Prostate gland (tissue), 2 donors: ENCODE results near the gene NAV2. TPM values are rescaled to one million over a fixed set of nuclear protein-coding genes. Genes with fewer than 3 reads are reported as not detected.

Experiments used
- DNase-seq: peaks from one replicate; pipeline ENCODE4 v3.0.0-alpha.2; 2019; ENCODE audit warnings: low spot score
- H3K27ac ChIP-seq, 2 donors: fragments of 200-600 bp; sonication (generic); 2 replicates each; pipeline ENCODE4 v1.5.1; 2017 to 2019
- H3K27me3 ChIP-seq: fragments of 200-600 bp; sonication (generic); replicated peaks from 2 replicates; pipeline ENCODE4 v1.5.1; 2019; ENCODE audit not compliant: insufficient read depth
- H3K36me3 ChIP-seq, 2 donors: fragments of 200-600 bp; sonication (generic); 1 replicate in 1 of 2; 2 replicates in 1 of 2; pipeline versions ENCODE4 v1.5.1 to v1.8.1; 2017 to 2019
- H3K4me1 ChIP-seq: fragments of 200-600 bp; sonication (generic); replicated peaks from 2 replicates; pipeline ENCODE4 v1.5.1; 2019
- H3K4me3 ChIP-seq, 2 donors: fragments of 200-600 bp; sonication (generic); 2 replicates each; pipeline ENCODE4 v1.5.1; 2017 to 2019
- H3K9me3 ChIP-seq: fragments of 200-600 bp; sonication (generic); 2 replicates; pipeline ENCODE4 v1.5.1; 2017
- CTCF ChIP-seq, 4 experiments: fragments of 200-600 bp in 2 of 4; fragments of 450-650 bp in 2 of 4; sonication (generic) in 2 of 4; IDR thresholded peaks; 1 replicate in 3 of 4; 2 replicates in 1 of 4; pipeline ENCODE4 v1.5.1; 2016 to 2019; ENCODE audit warnings: antibody characterized with exemption in 4 of 4, mild to moderate bottlenecking in 2 of 4, moderate library complexity in 2 of 4
- POLR2A ChIP-seq: fragments of 450-650 bp; IDR thresholded peaks from one replicate; pipeline ENCODE4 v1.6.1; 2016; ENCODE audit warnings: antibody characterized with exemption, mild to moderate bottlenecking
- POLR2AphosphoS5 ChIP-seq: sonication (generic); formaldehyde crosslinking; IDR thresholded peaks from one replicate; pipeline ENCODE4 v1.6.1; 2017; ENCODE audit warnings: antibody characterized with exemption
- WGBS: methylation state at CpG from one replicate; pipeline ENCODE4 v1.1.5; 2018; 5-methylcytosine and 5-hydroxymethylcytosine counted together
- intact Hi-C: fragments of 100-400 bp; cut with DNase I; formaldehyde crosslinking; loops from one replicate; pipeline ENCODE4 v1.14.2; 2022
- total RNA-seq, 2 donors: library from RNA; depleted of rRNA; stranded (reverse); fragments of >200 nt; gene quantifications; one replicate each; pipeline ENCODE4 v1.1.0, GENCODE V29; 2016

The NAV2 gene
- total RNA-seq, 2 donors from 2014 or later, result 17.1 to 26.6 TPM

- Histone ChIP-seq H3K36me3 (no peaks in the 10 kb centered on the region), H3K4me1 (no peaks in the 10 kb centered on the region), H3K4me3 (no peak overlapping the region), H3K9me3 (no peaks in the 10 kb centered on the region), H3K27ac (no peak overlapping the region), H3K27me3 (no peaks in the 10 kb centered on the region)
- no peak for TF ChIP-seq POLR2AphosphoS5
- TF ChIP-seq CTCF (IDR thresholded peaks at IDR 0.05), result no peak
- TF ChIP-seq POLR2A, result no peak
- DNase-seq, result no peak
- intact Hi-C loops, result no loop called here
- WGBS, result 82% methylated on average over 3 of the region's 3 CpGs
These were observed 302.5 kb downstream of the NAV2 start for GRCh38 chr11:20015101-20015500.

- TF ChIP-seq POLR2A (no peak), CTCF (IDR thresholded peaks at IDR 0.05) (no peak), POLR2AphosphoS5 (no peak)
- intact Hi-C loops, result no loop called here
- Histone ChIP-seq H3K4me1 (no peaks in the 10 kb centered on the region), H3K4me3 (no peak overlapping the region), H3K27ac (no peak overlapping the region), H3K36me3 (no peaks in the 10 kb centered on the region), H3K9me3 (no peaks in the 10 kb centered on the region), H3K27me3 (no peaks in the 10 kb centered on the region)
- WGBS, result 45% methylated on average over 14 of the region's 14 CpGs
- DNase-seq, result no peak
These were observed 303.1 kb downstream of the NAV2 start for GRCh38 chr11:20015529-20016427.

GRCh38 chr11:20016526-20016925 lies 303.9 kb downstream of the NAV2 start:
- no peak overlapping the region for H3K27ac ChIP-seq
- WGBS, result 84% methylated on average over 3 of the region's 3 CpGs

GRCh38 chr11:20017320-20017719 lies 304.7 kb downstream of the NAV2 start:
- H3K27me3 ChIP-seq, result no peaks in the 10 kb centered on the region
- WGBS, result 92% methylated on average over 4 of the region's 4 CpGs
- DNase-seq, result no peak
- TF ChIP-seq CTCF (IDR thresholded peaks at IDR 0.05), result no peak
- no peak for TF ChIP-seq POLR2AphosphoS5
- TF ChIP-seq POLR2A, result no peak
- H3K4me1 ChIP-seq, result no peaks in the 10 kb centered on the region
- H3K9me3 ChIP-seq, result no peaks in the 10 kb centered on the region
- no peaks in the 10 kb centered on the region for H3K36me3 ChIP-seq
- no peak overlapping the region for H3K27ac ChIP-seq
- H3K4me3 ChIP-seq, result no peak overlapping the region
- intact Hi-C loops, result no loop called here

More at GRCh38 chr11:20016526-20016925, 303.9 kb downstream of the NAV2 start:
- TF ChIP-seq CTCF (IDR thresholded peaks at IDR 0.05), result no peak
- Histone ChIP-seq H3K36me3 (no peaks in the 10 kb centered on the region), H3K9me3 (no peaks in the 10 kb centered on the region), H3K4me1 (no peaks in the 10 kb centered on the region), H3K4me3 (no peak overlapping the region), H3K27me3 (no peaks in the 10 kb centered on the region)
- no peak for DNase-seq
- intact Hi-C loops, result no loop called here

GRCh38 chr11:20020198-20020597 lies 307.6 kb downstream of the NAV2 start:
- no peak overlapping the region for H3K4me3 ChIP-seq
- H3K9me3 ChIP-seq, result no peaks in the 10 kb centered on the region
- WGBS, result 65% methylated on average over 3 of the region's 3 CpGs
- intact Hi-C loops, result no loop called here
- no peaks in the 10 kb centered on the region for H3K27me3 ChIP-seq
- no peaks in the 10 kb centered on the region for H3K4me1 ChIP-seq
- TF ChIP-seq POLR2A (no peak), POLR2AphosphoS5 (no peak), CTCF (IDR thresholded peaks at IDR 0.05) (no peak)
- no peak overlapping the region for H3K27ac ChIP-seq
- H3K36me3 ChIP-seq, result no peaks in the 10 kb centered on the region
- no peak for DNase-seq
